Ramos (cell line): Measurements from ENCODE around the gene CALML3.

Experiments used
- in situ Hi-C: fragments of 300-500 bp; cut with MboI; formaldehyde crosslinking; loops from one replicate; pipeline ENCODE4 v1.14.3; 2022; ENCODE audit warnings: low sequenced_read_pairs; ENCODE audit not compliant: unreplicated experiment

CALML3 gene

GRCh38 chr10:5522913-5523560 lies 1.7 kb upstream of the CALML3 start:
- in situ Hi-C loops, result no loop called here

- in situ Hi-C loops, result no loop called here
Observed at GRCh38 chr10:5523796-5524574, 776 bp upstream of the CALML3 start.

- in situ Hi-C loops, result no loop called here
Observed at GRCh38 chr10:5525561-5526341, 990 bp downstream of the CALML3 start.

GRCh38 chr10:5526691-5527331 lies 2.0 kb downstream of the CALML3 start:
- in situ Hi-C loops, result no loop called here

- in situ Hi-C loops, result no loop called here
Observed at GRCh38 chr10:5527332-5528200, 2.8 kb downstream of the CALML3 start.

- in situ Hi-C loops, result no loop called here
Observed at GRCh38 chr10:5528989-5529701, 4.4 kb downstream of the CALML3 start.

GRCh38 chr10:5529702-5530411 lies 5.1 kb downstream of the CALML3 start:
- in situ Hi-C loops, result no loop called here

GRCh38 chr10:5530412-5530806 lies 5.6 kb downstream of the CALML3 start:
- in situ Hi-C loops, result no loop called here

GRCh38 chr10:5530846-5531557 lies 6.2 kb downstream of the CALML3 start:
- in situ Hi-C loops, result no loop called here

- in situ Hi-C loops, result no loop called here
Observed at GRCh38 chr10:5531558-5532306, 7.0 kb downstream of the CALML3 start.

- in situ Hi-C loops, result no loop called here
Observed at GRCh38 chr10:5532307-5532605, 7.5 kb downstream of the CALML3 start.

- in situ Hi-C loops, result no loop called here
Observed at GRCh38 chr10:5532618-5533097, 7.9 kb downstream of the CALML3 start.

GRCh38 chr10:5533098-5533731 lies 8.5 kb downstream of the CALML3 start:
- in situ Hi-C loops, result no loop called here

- in situ Hi-C loops, result no loop called here
Observed at GRCh38 chr10:5534051-5534821, 9.5 kb downstream of the CALML3 start.

- in situ Hi-C loops, result no loop called here
Observed at GRCh38 chr10:5534880-5535856, 10.4 kb downstream of the CALML3 start.
